B cell (primary cell): ENCODE measurements around the gene OR4Q2. TPM values are rescaled to one million over a fixed set of nuclear protein-coding genes. Genes with fewer than 3 reads are reported as not detected.

Experiments
- ATAC-seq: fragments of 200-7000 bp; cut with Tn5 transposase; one replicate; pipeline ENCODE4 v1.10.0; 2021; ENCODE audit warnings: low read depth, mild to moderate bottlenecking, moderate number of reproducible peaks, moderate library complexity
- CTCF ChIA-PET: fragments of 350-600 bp; sonication (Branson Sonifier 250); formaldehyde crosslinking; loops from one replicate; lab custom pipeline; 2021; ENCODE audit warnings: antibody characterized with exemption, inconsistent platforms; lab: Charles Lee
- POLR2A ChIA-PET: fragments of 350-600 bp; sonication (Branson Sonifier 250); formaldehyde crosslinking; loops from one replicate; lab custom pipeline; 2021; ENCODE audit warnings: antibody characterized with exemption; lab: Charles Lee
- DNase-seq: peaks from one replicate; pipeline ENCODE4 v3.0.0; 2013
- H2AFZ ChIP-seq: 2 replicates; pipeline ENCODE4 v1.6.1; 2012; ENCODE audit warnings: mild to moderate bottlenecking, low read depth, low read length; ENCODE audit not compliant: insufficient read depth, poor library complexity, severe bottlenecking
- H3K27ac ChIP-seq, 2 donors: 1 replicate in 1 of 2; 2 replicates in 1 of 2; pipeline ENCODE4 v1.5.1; 2012 to 2013; ENCODE audit warnings: low read length in 2 of 2, mild to moderate bottlenecking in 2 of 2, moderate library complexity in 1 of 2
- H3K27me3 ChIP-seq, 4 experiments: fragments of 200-600 bp in 1 of 4; sonication (generic) in 1 of 4; replicated peaks in 1 of 4; 1 replicate in 2 of 4; 2 replicates in 2 of 4; pipeline versions ENCODE4 v1.6.1 to v1.7.0; 2013 to 2016; ENCODE audit warnings: low read length in 3 of 4, mild to moderate bottlenecking in 2 of 4, mixed read lengths in 1 of 4, moderate library complexity in 1 of 4; ENCODE audit not compliant: insufficient read depth in 4 of 4, control insufficient read depth in 3 of 4; ENCODE audit errors: control extremely low read depth in 1 of 4
- H3K36me3 ChIP-seq, 2 experiments: replicated peaks in 1 of 2; 1 replicate in 1 of 2; 2 replicates in 1 of 2; pipeline versions ENCODE4 v1.6.1 to v1.7.1; 2013; ENCODE audit warnings: low read length in 1 of 2; ENCODE audit not compliant: insufficient read depth in 2 of 2, control insufficient read depth in 1 of 2; ENCODE audit errors: control extremely low read depth in 1 of 2, extremely low read depth in 1 of 2
- H3K4me1 ChIP-seq, 2 donors: fragments of 200-600 bp in 1 of 2; sonication (generic) in 1 of 2; 1 replicate in 1 of 2; 2 replicates in 1 of 2; pipeline versions ENCODE4 v1.5.1 to v1.6.1; 2013 to 2017; ENCODE audit warnings: low read length in 2 of 2; ENCODE audit not compliant: control insufficient read depth in 2 of 2, insufficient read depth in 2 of 2
- H3K4me2 ChIP-seq: replicated peaks from 2 replicates; pipeline ENCODE3; 2012; ENCODE audit warnings: mild to moderate bottlenecking, low read depth, low read length; ENCODE audit not compliant: poor library complexity, severe bottlenecking
- H3K4me3 ChIP-seq, 5 experiments: fragments of 200-600 bp in 1 of 5; sonication (generic) in 1 of 5; 1 replicate in 3 of 5; 2 replicates in 2 of 5; pipeline versions ENCODE4 v1.5.1 to v1.7.0; 2011 to 2016; ENCODE audit warnings: low read length in 4 of 5, mild to moderate bottlenecking in 4 of 5, low read depth in 2 of 5, control low read depth in 1 of 5, moderate library complexity in 1 of 5; ENCODE audit not compliant: insufficient read depth in 1 of 5; ENCODE audit errors: control extremely low read depth in 1 of 5, extremely low read depth in 1 of 5
- H3K79me2 ChIP-seq: fragments of 200-600 bp; sonication (generic); one replicate; pipeline ENCODE4 v1.6.0; 2016; ENCODE audit warnings: low read length; ENCODE audit not compliant: control insufficient read depth, insufficient read depth
- H3K9ac ChIP-seq: fragments of 200-600 bp; sonication (generic); 2 replicates; pipeline ENCODE4 v1.6.1; 2017; ENCODE audit warnings: mild to moderate bottlenecking, low read length, moderate library complexity
- H3K9me3 ChIP-seq, 3 donors: one replicate each; pipeline versions ENCODE4 v1.6.1 to v1.7.1; 2013; ENCODE audit warnings: low read length in 2 of 3; ENCODE audit not compliant: control insufficient read depth in 2 of 3, insufficient read depth in 1 of 3; ENCODE audit errors: control extremely low read depth in 1 of 3
- H4K20me1 ChIP-seq: 2 replicates; pipeline ENCODE4 v1.6.0; 2012; ENCODE audit warnings: mild to moderate bottlenecking, low read length; ENCODE audit not compliant: insufficient read depth, control insufficient read depth, poor library complexity, severe bottlenecking
- H3K27ac Mint-ChIP-seq: one replicate; pipeline ENCODE4 v1.8.0; 2021; ENCODE audit warnings: mixed read lengths
- H3K27me3 Mint-ChIP-seq: one replicate; pipeline ENCODE4 v1.8.0; 2021; ENCODE audit warnings: mixed read lengths
- H3K4me1 Mint-ChIP-seq: one replicate; pipeline ENCODE4 v1.8.0; 2021; ENCODE audit warnings: mixed read lengths
- H3K4me3 Mint-ChIP-seq: one replicate; pipeline ENCODE4 v1.8.0; 2021; ENCODE audit warnings: mixed read lengths
- H3K9me3 Mint-ChIP-seq: one replicate; pipeline ENCODE4 v1.8.0; 2022; ENCODE audit warnings: mixed read lengths; ENCODE audit not compliant: insufficient read depth
- EZH2 ChIP-seq: IDR thresholded peaks from 2 replicates; pipeline ENCODE4 v1.6.1; 2012; ENCODE audit warnings: borderline replicate concordance, low read depth, mild to moderate bottlenecking, moderate library complexity, low read length; ENCODE audit not compliant: insufficient read depth, poor library complexity, severe bottlenecking
- WGBS: methylation state at CpG from one replicate; pipeline ENCODE4 v1.1.5; 2013; ENCODE audit warnings: missing lambda C conversion rate; ENCODE audit not compliant: insufficient coverage; 5-methylcytosine and 5-hydroxymethylcytosine counted together
- intact Hi-C: fragments of 100-400 bp; cut with micrococcal nuclease; formaldehyde crosslinking; loops from one replicate; pipeline ENCODE4 v1.10.0; 2022
- polyA plus RNA-seq: library from polyadenylated mRNA; depleted of rRNA; stranded (reverse); fragments of >200 nt; gene quantifications from 2 replicates; pipeline ENCODE4 v1.2.3, GENCODE V29; 2012
- total RNA-seq, 2 donors: library from RNA; stranded (reverse); fragments of 120-200 nt in 1 of 2; gene quantifications; 1 replicate in 1 of 2; 2 replicates in 1 of 2; pipeline versions ENCODE4 v1.2.3 to v1.2.4, GENCODE V29; 2013 to 2022
- TF ChIP-seq, protein P1 (sequence below): fragments of 200-600 bp; IDR thresholded peaks from one replicate; pipeline ENCODE4 v1.8.0; 2022; ENCODE audit warnings: antibody characterized with exemption, mild to moderate bottlenecking

The OR4Q2 gene
- total and polyA plus RNA-seq, 2 donors (not counting 1 experiment from before 2014, with no cell fraction given): not detected

GRCh38 chr14:19993438-19993837 lies 8.5 kb upstream of the OR4Q2 start:
- WGBS: 67% methylated on average over 2 of the region's 2 CpGs
- no peak for ATAC-seq
- H3K27ac Mint-ChIP-seq: no peak overlapping the region

DNA sequence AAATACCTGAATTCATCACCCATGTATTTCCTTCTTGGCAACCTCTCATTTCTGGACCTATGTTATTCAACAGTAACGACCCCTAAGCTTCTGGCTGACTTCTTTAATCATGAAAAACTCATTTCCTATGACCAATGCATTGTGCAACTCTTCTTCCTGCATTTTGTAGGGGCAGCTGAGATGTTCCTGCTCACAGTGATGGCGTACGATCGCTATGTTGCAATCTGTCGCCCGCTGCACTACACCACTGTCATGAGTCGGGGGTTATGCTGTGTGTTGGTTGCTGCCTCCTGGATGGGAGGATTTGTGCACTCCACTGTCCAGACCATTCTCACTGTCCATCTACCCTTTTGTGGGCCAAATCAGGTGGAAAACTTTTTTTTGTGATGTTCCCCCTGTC lies 356 bp downstream of the OR4Q2 start:
- Histone ChIP-seq H4K20me1 (no peaks in the 10 kb centered on the region), H3K4me3 (no peak overlapping the region), H2AFZ (no peak overlapping the region), H3K36me3 (no peaks in the 10 kb centered on the region), H3K27ac (no peak overlapping the region), H3K4me1 (no peaks in the 10 kb centered on the region), H3K27me3 (no peaks in the 10 kb centered on the region), H3K9me3 (peaks cover 0 to 2% (median 0%) of the 10 kb centered on the region in 3 donors), H3K79me2 (no peaks in the 10 kb centered on the region), H3K4me2 (no peak overlapping the region), H3K9ac (no peak overlapping the region)
- Mint-ChIP-seq H3K4me3 (no peak overlapping the region), H3K4me1 (no peaks in the 10 kb centered on the region), H3K27ac (no peak overlapping the region), H3K9me3 (no peaks in the 10 kb centered on the region), H3K27me3 (no peaks in the 10 kb centered on the region)
- TF ChIP-seq, protein P1, sequence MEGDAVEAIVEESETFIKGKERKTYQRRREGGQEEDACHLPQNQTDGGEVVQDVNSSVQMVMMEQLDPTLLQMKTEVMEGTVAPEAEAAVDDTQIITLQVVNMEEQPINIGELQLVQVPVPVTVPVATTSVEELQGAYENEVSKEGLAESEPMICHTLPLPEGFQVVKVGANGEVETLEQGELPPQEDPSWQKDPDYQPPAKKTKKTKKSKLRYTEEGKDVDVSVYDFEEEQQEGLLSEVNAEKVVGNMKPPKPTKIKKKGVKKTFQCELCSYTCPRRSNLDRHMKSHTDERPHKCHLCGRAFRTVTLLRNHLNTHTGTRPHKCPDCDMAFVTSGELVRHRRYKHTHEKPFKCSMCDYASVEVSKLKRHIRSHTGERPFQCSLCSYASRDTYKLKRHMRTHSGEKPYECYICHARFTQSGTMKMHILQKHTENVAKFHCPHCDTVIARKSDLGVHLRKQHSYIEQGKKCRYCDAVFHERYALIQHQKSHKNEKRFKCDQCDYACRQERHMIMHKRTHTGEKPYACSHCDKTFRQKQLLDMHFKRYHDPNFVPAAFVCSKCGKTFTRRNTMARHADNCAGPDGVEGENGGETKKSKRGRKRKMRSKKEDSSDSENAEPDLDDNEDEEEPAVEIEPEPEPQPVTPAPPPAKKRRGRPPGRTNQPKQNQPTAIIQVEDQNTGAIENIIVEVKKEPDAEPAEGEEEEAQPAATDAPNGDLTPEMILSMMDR: no peak
- no peak for TF ChIP-seq EZH2
- ChIA-PET CTCF (no interaction called here), POLR2A (no interaction called here)
- ATAC-seq (no peak), DNase-seq (no peak)
- 75% methylated on average over 4 of the region's 7 CpGs for WGBS
- intact Hi-C loops: no loop called here

More at GRCh38 chr14:19993438-19993837, 8.5 kb upstream of the OR4Q2 start:
- no peaks in the 10 kb centered on the region for H3K36me3 ChIP-seq
- no peak overlapping the region for H2AFZ ChIP-seq
- intact Hi-C loops: no loop called here
- no peaks in the 10 kb centered on the region for H3K4me1 ChIP-seq
- DNase-seq: no peak
- TF ChIP-seq, protein P1: no peak
- TF ChIP-seq EZH2: no peak
- ChIA-PET POLR2A (no interaction called here), CTCF (no interaction called here)
- no peak overlapping the region for H3K27ac ChIP-seq
- H3K4me2 ChIP-seq: no peak overlapping the region
- Mint-ChIP-seq H3K9me3 (peaks cover 5% of the 10 kb centered on the region), H3K27me3 (no peaks in the 10 kb centered on the region), H3K4me3 (no peak overlapping the region), H3K4me1 (no peaks in the 10 kb centered on the region)
- peaks cover 0 to 6% (median 0%) of the 10 kb centered on the region in 3 donors for H3K9me3 ChIP-seq
- no peaks in the 10 kb centered on the region for H3K27me3 ChIP-seq
- H3K9ac ChIP-seq: no peak overlapping the region
- no peaks in the 10 kb centered on the region for H4K20me1 ChIP-seq
- H3K4me3 ChIP-seq: no peak overlapping the region
- no peaks in the 10 kb centered on the region for H3K79me2 ChIP-seq
